NCI-H2029 (cell line): ENCODE results near the gene ZNF248.
"Not testable (repeated sequence)": the region's sequence is repeated elsewhere in the genome, so short reads cannot be mapped to it uniquely, and the experiment has no call there.

ENCODE experiments used
- DNase-seq: peaks from one replicate; lab custom pipeline; 2025; lab: John Stamatoyannopoulos, UW

Gene ZNF248

DNA sequence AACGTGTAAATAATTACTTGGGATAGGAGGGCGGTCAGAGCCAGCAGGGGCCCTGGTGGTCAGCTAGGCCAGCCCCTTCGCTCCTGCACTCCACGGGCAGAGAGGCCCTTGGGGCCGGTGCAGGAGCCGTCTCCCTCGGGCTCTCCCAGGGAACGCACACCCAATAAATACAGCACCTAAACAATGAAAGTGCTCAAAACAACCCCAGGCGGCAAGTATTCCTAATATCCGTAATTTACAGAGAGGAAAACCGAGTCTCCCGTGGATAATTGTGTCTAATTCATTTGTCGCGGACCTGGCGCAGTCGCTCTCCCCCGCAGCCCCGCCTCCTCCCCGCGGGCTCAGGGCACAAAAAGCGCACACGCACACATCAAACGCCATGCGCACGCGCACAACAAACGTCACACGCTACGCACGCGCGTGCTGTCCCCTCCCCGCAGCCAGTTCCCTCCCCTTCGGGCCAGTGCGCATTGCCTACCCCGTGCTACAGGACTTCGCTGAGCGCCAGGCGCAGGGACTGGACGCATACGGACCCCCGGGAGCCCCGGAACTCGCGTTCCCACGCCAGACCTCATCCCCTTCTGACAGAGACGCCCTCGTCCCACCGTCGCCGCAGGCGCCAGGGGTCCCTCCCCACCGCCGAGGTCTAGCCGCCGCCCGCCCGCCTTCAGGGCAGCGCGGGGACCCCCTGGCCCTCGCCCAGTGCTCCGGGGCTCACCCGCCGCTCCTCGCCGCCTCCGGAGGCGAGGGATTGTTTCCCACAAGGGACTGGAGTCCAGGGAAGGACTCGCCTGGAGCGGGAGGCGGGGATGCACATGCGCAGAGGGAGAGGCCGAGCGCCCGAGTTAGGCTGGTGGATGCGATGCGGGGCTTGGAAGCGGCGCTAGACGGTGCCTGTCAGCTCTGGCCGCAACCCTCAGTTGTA is at the start of gene ZNF248:
TSS of gene ZNF248 (minus strand) at position 324 of the 925 bp plus-strand sequence. CDS start 1,300 bp downstream, outside the sequence.
- peak; percentile 73 for DNase-seq

DNA sequence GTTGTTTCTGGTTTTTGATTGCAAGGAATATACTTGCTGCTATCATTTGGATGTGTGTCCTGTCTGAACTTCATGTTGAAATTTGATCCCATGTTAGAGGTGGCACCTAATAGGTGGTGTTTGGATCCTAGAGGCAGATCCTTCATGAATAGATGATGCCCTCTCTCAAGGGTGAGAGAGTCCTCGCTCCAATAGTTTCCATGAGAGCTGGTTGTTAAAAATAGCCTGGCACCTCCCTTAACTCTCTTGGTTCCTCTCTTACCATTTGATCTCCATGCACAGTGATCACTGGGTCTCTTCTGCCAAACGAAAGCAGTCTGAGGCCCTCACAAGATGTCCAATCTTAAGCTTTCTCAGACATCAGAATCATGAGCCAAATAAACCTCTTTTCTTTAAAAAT is 49.0 kb upstream of the ZNF248 start:
- DNase-seq = no peak

DNA sequence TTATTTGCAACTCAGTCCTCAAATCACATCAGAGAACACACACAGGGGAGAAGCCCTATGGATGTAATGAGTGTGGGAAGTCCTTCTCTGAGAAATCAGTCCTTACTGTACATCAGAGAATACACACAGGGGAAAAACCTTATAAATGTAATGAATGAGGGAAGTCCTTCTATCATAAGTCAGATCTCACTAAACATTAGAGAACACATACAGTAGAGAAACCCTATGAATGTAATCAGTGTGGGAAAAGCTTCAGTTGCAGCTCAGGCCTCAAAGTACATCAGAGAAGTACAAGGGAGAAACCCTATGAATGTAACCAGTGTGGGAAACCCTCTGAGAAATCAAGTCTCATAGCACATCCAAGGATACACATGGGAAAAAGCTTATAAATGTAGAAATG is 39.0 kb upstream of the ZNF248 start:
- no peak for DNase-seq

DNA sequence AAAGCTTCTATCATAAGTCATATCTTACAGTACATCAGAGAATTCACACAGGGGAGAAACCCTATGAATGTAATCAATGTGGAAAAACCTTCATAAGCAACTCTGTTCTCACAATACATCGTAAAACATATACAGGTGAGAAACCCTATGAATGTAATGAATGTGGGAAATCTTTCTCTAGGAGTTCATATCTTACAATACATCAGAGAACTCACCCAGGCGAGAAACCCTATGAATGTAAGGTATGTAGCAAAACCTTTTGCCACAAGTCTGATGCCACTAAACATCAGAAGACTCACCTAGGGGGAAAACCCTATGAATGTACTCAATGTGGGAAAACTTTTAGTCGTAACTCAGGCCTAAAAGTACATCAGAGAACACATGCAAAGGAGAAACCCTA is 38.3 kb upstream of the ZNF248 start:
- no peak for DNase-seq

DNA sequence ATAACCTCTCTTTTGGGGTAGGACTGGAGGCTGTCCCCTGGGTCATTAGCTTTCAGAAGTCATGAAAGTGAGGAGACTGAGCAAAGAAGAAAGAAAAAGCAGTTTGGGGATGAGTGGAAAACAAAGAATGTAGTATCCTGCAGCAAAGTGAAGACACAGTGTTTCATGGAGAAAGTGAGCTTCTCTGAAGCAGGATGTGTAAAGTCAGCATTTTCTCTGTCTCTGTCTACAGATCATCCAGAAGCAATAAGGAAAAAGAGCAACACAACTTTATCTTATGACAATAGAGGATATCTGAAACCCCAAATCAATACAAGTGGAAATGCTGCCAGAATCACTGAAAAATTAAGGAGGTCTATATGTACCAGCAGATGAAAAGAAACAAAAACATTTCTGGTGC is 28.4 kb upstream of the ZNF248 start:
- DNase-seq = no peak

DNA sequence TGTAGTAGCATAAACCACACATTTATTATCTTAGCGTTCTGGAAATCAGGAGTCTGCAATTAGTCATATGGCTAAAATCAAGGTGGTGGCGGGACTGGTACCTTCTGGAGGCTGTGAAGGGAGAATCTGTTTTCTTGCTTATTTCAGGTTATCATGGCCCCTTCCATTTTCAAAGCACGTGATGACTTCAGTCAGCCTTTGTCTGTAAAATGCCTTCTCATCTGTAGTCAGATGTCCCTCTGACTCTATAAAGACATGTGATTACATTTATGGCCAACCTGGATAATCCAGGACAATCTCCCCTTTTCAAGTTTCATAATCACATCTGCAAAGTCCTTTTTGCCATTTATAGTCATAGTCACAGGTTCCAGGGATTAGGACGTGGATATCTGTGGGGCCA is 15.5 kb upstream of the ZNF248 start:
- DNase-seq = no peak

DNA sequence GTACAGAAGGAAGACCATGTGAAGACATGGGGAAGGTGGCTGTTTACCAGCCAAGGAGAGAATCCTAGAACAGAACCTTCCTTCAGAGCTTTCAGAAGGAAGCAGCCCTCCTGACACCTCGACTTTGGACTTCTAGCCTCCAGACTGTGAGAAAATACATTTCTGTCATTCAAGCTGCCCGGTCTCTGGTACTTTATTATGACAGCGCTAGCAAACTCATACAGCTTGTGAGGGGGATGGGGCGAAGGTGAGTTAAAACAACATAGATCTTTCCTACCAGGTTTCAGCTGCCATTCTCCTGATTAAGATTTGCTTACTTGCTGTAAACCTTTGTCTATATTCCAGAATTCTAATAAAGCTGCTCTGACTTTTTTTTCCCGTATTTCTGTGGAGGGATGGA is 14.9 kb upstream of the ZNF248 start:
- no peak for DNase-seq

DNA sequence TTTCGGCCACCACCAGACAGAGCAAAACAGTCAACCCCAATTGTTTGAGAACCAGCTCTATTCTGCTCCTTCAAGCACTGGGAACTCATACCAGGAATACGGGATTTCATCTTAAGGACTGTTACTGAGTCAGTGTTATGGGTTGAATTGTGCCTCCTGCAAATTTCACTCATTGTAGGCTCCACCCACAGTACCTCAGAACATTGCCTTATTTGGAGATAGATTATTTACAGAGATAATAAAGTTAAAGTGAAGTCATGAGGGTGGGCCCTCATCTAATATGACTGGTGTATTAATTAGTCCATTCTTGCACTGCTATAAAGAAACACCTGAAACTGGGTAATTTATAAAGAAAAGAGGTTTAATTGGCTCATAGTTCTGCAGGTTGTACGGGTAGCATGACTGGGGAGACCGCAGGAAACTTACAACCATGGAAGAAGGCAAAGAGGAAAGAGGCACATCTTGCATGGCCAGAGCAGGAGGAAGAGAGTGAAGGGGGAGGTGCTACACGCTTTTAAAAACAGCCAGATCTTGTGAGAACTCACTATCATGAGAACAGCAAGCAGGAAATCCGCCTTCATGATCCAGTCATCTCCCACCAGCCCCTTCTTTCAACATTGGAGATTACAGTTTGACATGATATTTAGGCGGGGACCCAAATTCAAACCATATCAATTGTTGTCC is 14.3 kb upstream of the ZNF248 start:
- no peak for DNase-seq

DNA sequence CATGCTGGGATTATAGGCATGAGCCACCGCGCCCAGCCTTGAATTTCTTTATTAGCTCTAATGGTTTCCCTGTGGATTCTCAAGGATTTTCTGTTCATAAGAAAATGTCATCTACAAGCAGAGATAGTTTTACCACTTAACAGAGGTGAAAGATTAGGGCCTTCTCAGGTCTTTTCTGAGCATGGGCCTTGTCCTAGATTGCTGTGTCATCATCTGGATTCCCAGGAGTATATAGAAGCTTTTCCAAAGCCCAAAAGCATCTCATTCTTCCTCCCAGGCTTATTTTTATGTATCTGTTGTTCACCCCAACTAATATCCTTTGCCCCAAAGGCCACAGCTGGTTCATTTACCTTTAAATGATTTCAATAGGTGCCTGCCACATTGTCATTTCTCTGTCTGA is 13.7 kb upstream of the ZNF248 start:
- no peak for DNase-seq

DNA sequence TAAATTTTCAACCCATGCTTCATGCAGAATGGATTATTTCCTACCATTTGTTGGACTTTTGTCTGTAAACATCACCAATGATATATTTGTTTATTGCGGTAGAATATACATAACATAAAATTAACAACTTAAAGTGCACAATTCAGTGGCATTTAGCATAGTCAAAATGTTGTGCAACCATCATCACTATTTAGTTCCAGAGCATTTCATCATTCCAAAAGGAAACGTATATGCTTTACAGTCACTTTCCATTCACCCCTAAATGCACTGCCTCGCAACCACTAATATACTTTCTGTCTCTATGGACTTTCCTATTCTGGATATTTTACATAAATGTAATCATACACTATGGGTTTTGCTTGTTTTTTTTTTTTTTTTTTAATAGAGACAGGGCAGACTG is 11.4 kb upstream of the ZNF248 start:
- DNase-seq = no peak

DNA sequence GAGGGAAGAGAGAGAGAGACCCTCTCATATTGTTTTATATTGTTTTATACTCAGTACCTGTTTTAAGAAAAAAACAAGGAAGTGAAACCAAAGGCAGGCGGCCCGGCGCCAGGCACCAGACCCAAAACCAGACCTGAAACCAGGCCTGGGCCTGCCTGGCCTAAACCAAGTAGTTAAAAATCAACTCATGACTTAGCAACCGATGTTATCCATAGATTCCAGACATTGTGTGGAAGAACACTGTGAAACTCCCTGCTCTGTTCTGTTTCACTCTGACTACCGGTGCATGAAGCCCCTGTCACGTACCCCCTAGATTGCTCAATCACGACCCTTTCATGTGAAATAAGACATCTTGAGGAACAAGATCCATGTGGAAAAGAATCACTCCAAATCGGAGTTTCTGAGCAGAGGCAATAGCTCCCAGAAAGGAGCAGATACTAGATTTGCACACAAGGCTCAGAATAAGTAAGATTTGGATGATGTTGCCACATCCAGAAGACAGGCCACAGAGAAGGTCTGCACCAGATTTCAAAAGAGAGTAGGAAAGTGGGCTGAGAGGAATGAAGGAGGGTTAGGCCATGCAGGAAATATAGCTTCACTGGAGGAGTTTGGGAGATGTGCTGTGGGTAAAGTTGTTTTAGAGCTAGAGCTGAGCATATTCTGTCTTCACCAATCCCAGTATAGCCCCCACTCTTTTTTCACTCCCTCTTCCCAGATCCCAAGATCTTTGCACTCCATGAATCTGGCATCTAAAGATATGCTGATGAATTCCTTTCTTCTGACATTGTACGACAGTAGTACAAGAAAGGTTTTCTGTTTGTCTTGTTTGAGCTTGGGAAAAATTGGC is 8.8 kb upstream of the ZNF248 start:
- DNase-seq = no peak

DNA sequence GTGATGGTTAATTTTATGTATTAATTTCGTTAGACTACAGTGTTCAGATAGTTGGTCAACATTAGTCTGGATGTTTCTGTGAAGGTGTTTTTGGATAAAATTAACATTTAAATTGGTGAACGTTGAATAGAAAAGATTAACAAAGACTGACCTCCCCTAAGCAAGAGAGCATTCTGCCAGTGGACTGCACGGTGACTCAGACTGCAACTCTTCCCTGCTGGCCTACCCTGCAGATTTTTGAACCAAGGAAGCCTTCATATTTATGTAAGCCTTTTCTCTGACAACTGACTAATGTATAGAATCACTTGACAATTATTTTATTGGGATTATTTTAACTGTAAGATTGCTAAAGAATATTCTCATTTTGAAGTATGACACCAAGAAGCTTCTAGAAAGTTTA is 7.9 kb upstream of the ZNF248 start:
- no peak for DNase-seq

DNA sequence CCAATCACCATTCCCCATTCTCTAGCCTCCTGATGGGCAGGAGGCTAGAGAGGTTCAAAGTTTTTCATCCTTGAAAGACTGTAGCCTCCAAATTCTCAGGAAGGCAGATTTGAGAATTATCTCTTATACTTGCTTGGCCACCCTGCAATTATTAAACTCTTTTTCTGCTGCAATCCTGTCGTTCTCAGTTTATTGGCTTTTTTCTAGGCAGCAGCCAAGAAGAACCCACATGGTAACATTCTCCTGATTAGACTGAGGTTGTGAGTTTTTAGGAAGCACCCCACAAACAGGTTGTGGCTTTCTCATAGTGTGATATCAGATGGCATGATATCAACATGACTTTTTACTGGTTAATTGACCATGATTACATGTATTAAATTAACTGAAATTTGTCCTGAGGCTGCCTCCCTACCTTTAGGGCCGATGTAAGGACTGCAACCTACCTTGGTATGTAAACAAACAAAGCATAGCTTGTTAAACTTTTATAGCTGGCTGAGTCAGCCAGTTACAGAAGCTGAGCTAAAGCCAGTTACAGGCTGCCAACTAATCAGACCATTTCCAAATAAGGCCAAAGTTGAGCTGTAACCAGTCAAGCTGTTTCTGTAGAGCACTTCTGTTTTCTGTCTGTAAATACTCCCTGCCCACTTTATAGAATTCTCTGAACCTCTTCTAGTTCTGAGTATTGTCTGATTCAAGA is 3.2 kb upstream of the ZNF248 start:
- DNase-seq = peak; percentile 9

DNA sequence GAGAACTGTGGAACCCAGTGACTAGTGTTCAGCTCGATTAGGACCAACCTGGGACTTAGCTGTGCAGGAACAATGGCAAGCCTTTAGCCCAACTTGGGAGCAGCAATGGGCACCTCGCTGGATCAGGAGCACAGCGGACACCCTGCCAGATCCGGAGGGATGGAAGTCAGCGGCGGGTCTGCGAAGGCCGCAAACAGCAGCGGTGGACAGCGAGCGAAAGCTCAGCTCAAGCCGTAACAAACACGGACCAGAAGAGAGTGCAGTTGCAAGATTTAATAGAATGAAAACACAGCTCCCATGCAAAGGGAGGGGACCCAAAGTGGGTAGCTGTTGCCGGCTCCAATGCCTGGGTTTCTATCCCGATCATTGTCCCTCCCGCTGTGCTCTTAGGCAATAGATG is 1.9 kb upstream of the ZNF248 start:
- not testable (repeated sequence) for DNase-seq

DNA sequence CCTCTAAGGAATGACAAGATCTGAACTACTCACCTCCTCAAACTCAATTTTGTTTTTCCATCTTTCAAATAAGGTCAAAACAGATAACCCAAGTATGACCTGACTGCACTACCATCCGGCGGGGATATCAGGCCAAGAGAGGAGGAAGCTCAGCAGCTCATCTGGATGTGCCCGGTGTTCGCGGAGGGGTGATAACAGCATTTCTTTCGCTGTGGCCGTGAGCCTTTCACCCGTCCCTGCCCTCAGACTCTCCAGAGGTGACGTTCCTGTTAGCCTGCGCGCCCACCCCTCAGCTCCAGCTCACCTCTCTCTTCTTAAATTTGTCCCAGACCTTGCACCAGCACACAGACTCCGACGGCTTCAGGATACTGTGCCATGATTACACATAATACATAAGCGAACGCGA is 526 bp downstream of the ZNF248 start:
- DNase-seq = no peak

DNA sequence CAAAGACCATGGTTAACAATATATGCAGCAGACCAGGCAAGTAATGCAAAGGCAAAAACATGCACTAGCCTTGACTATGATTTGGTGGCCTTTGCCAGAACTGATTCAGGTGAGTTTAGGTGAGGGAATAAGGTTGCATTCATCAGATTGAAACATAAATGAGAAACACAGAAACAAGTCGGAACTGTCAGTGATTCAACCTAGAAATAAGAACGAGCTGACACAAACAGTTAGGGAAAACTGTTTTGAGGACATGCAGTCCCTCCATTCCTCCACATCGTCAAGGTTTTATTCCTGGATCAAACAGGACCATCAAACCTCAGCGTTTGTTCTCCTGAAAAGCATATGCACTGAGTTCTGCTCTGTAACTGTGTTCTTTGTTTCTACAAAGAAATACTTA is 1.8 kb downstream of the ZNF248 start:
- DNase-seq = no peak

DNA sequence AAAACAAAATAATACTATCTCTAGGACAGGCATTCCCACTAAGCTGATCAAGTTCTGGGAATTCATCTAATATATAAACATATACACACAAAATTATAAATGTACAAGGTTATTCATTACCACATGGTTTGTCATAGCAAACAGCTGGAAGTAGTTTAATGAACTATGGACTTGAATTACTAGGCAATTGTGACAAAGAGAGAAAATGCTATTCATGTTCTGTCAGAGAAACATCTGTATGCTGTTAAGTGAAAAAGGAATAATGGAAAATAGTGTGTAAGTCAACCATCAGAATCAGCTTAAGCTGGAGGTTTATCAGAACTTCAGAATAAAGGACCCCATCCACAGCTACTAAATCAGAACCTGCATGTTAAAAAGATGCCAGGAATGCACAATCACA is 2.8 kb downstream of the ZNF248 start:
- DNase-seq = no peak

DNA sequence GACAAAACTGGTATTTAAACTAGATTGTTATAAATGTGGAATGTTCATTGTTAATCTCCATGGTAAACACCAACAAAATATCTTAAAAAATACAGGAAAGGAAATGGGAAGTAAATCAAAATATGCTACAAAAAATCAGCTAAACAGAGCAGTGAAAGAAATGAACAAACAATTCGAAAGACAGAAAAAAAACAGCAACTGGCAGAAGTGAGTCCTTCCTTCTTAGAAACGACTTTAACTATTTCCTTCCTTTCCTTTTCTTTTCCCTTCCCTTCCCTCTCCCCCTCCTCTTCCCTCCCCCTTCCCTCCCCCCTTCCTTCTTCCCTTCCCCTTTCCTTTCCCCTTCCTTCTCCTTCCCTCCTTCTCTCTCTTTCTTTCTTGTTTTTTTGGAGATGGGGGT is 12.8 kb downstream of the ZNF248 start:
- no peak for DNase-seq

DNA sequence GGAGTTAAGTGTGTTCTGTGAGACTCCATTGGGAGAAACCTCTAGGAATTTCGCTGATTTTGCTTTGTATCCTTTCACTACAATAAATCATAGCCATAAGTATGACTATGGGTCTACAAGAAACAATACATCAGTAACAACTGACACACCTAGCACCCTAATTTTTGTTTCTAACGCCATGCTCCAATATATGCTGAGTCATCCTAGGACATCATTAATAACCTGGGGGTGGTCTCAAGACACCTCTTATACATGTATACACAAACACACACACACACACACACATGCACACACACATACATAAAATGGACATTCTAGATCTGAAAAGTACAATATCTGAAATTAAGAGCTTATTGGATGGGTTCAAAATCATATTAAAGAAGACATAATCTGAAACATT is 18.2 kb downstream of the ZNF248 start:
- no peak for DNase-seq

DNA sequence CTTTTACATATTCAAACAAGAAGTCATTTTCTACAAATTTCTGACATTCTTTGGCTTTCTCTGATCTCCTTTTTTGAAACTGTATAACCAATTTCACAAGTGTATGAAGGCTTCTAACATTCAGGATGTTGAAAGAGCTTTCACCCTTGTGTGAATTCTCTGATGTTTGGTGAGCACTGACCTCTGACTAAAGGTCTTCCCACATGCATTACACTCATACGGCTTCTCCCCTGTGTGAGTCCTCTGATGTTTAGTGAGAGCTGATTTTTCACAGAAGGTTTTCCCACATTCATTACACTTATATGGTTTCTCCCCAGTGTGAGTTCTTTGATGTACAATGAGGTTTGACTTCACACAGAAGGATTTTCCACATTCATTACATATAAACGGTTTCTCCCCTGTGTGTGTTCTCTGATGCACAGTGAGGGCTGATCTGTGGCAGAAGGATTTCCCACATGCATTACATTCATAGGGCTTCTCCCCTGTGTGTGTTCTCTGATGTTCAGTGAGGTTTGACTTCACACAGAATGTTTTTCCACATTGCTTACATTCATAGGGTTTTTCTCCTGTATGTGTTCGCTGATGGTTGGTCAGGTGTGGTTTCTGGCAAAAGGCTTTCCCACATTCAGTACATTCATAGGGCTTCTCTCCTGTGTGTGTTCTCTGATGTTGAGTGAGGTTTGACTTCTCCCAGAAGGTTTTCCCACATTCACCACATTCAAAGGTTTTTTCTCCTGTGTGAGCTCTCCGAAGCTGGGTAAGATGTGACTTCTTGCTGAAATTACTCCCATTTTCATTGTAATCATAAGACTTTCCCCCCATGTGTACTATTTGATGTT is 25.7 kb downstream of the ZNF248 start:
- DNase-seq = no peak

DNA sequence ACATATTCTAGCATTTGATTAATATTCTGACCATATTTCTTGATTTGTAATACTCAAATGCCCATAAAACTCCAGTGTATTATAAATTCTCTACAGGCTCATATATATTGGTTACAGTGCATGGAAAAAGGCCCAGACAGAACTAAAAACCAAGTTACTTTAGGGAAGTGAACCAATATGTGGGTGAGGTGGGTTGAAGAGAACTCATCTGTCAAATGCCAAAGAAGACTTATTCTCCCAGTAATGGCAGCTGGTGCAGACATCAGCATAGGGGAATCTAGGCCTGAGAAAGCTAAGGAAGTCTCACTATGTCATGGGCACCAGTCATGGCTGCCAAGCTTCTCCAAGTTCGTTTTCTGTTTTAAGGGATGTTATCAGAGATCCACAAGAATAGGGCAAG is 30.6 kb downstream of the ZNF248 start:
- DNase-seq = no peak
